MCF 10A (cell line): ENCODE data around the gene KCNQ5. TPM values are rescaled to one million over a fixed set of nuclear protein-coding genes. Genes with fewer than 3 reads are reported as not detected.

Source experiments
- BruUV-seq: library from RNA; stranded (reverse); fragments of 400-500 nt; replicated peaks from 2 replicates; lab custom pipeline; 2021; lab: Mats Ljungman, UMichigan
- CTCF ChIA-PET: fragments of 300-600 bp; sonication (Branson Sonifier 250); formaldehyde crosslinking; extraction: SDS; loops from one replicate; lab custom pipeline; 2021; ENCODE audit warnings: antibody characterized with exemption, inconsistent platforms; lab: Yijun Ruan, JAX
- POLR2A ChIA-PET: fragments of 300-600, 350-650 bp; sonication (Branson Sonifier 250); formaldehyde crosslinking; extraction: SDS; loops from one replicate; lab custom pipeline; 2020; ENCODE audit warnings: antibody characterized with exemption, inconsistent platforms; lab: Yijun Ruan, JAX
- DNase-seq: peaks from one replicate; pipeline ENCODE4 v3.0.0-alpha.2; 2018; ENCODE audit not compliant: unreplicated experiment
- H3K27ac Mint-ChIP-seq: one replicate; pipeline ENCODE4 v1.8.0; 2022; ENCODE audit warnings: mild to moderate bottlenecking, low read depth, mixed read lengths; ENCODE audit not compliant: unreplicated experiment
- H3K27me3 Mint-ChIP-seq: one replicate; pipeline ENCODE4 v1.8.0; 2022; ENCODE audit warnings: mixed read lengths; ENCODE audit not compliant: insufficient read depth, unreplicated experiment
- H3K36me3 Mint-ChIP-seq: one replicate; pipeline ENCODE4 v1.8.0; 2022; ENCODE audit warnings: mild to moderate bottlenecking, moderate library complexity, mixed read lengths; ENCODE audit not compliant: insufficient read depth, unreplicated experiment
- H3K4me1 Mint-ChIP-seq: one replicate; pipeline ENCODE4 v1.8.0; 2022; ENCODE audit warnings: mixed read lengths; ENCODE audit not compliant: insufficient read depth, unreplicated experiment
- H3K4me3 Mint-ChIP-seq: one replicate; pipeline ENCODE4 v1.8.0; 2022; ENCODE audit warnings: mild to moderate bottlenecking, moderate library complexity, mixed read lengths; ENCODE audit not compliant: unreplicated experiment
- H3K9me3 Mint-ChIP-seq: one replicate; pipeline ENCODE4 v1.8.0; 2022; ENCODE audit warnings: mixed read lengths; ENCODE audit not compliant: unreplicated experiment
- intact Hi-C: fragments of 100-400 bp; cut with micrococcal nuclease; formaldehyde crosslinking; loops from 2 replicates; pipeline ENCODE4 v1.14.1; 2022
- total RNA-seq: library from RNA; stranded (reverse); gene quantifications from 2 replicates; pipeline ENCODE4 v1.2.3, GENCODE V29; 2022
- TF ChIP-seq, protein P1 (sequence below): fragments of 200-600 bp; IDR thresholded peaks from one replicate; pipeline ENCODE4 v1.8.0; 2022; ENCODE audit warnings: antibody characterized with exemption, mild to moderate bottlenecking; ENCODE audit not compliant: unreplicated experiment

The KCNQ5 gene
- total RNA-seq, 1 experiment from 2014 or later = 10.3 TPM

GRCh38 chr6:73042892-73043291, 421.0 kb downstream of the KCNQ5 start:
- peak; percentile 7 for DNase-seq
- CTCF ChIA-PET = interaction anchor here (0.6 kb wide), 1 partner anchor 9 kb away, joined by 3 read pairs; no protein-coding TSS in a partner anchor
- no peaks in the 10 kb centered on the region for H3K27me3 Mint-ChIP-seq
- BruUV-seq = no TSS peak
- H3K4me3 Mint-ChIP-seq = no peak overlapping the region
- H3K4me1 Mint-ChIP-seq = peaks cover 8% of the 10 kb centered on the region
- POLR2A ChIA-PET = interaction anchor here (0.6 to 1.5 kb wide), 2 partner anchors 11 to 31 kb away, joined by 3 to 6 read pairs; no protein-coding TSS in a partner anchor
- H3K9me3 Mint-ChIP-seq = peaks cover 9% of the 10 kb centered on the region
- TF ChIP-seq, protein P1, sequence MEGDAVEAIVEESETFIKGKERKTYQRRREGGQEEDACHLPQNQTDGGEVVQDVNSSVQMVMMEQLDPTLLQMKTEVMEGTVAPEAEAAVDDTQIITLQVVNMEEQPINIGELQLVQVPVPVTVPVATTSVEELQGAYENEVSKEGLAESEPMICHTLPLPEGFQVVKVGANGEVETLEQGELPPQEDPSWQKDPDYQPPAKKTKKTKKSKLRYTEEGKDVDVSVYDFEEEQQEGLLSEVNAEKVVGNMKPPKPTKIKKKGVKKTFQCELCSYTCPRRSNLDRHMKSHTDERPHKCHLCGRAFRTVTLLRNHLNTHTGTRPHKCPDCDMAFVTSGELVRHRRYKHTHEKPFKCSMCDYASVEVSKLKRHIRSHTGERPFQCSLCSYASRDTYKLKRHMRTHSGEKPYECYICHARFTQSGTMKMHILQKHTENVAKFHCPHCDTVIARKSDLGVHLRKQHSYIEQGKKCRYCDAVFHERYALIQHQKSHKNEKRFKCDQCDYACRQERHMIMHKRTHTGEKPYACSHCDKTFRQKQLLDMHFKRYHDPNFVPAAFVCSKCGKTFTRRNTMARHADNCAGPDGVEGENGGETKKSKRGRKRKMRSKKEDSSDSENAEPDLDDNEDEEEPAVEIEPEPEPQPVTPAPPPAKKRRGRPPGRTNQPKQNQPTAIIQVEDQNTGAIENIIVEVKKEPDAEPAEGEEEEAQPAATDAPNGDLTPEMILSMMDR = no peak
- intact Hi-C loops = no loop called here
- no peak overlapping the region for H3K27ac Mint-ChIP-seq
- H3K36me3 Mint-ChIP-seq = no peaks in the 10 kb centered on the region

DNA sequence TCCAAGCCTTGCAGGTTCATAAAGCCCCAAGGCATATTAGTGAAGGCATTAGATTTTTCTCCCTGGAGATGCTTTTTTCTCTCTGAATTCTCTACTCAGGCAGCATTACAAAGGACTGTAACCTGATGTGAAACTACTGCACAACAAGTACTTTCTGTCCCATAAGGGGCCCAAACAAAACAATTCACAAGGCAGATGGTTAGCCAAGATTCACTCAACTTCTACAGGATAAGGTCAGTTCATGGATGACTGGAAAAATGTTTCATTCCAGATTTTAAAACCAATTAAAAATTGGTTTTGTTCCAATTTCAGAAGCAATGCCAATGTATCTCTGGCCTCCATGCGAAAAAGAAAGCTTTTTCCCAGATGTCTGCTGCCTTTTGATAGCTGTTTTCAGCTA, 421.6 kb downstream of the KCNQ5 start:
- Mint-ChIP-seq H3K9me3 (peaks cover 9% of the 10 kb centered on the region), H3K27me3 (no peaks in the 10 kb centered on the region), H3K4me1 (peaks cover 8% of the 10 kb centered on the region), H3K4me3 (no peak overlapping the region), H3K27ac (no peak overlapping the region), H3K36me3 (no peaks in the 10 kb centered on the region)
- ChIA-PET CTCF (interaction anchor here (0.5 kb wide), 1 partner anchor 669 kb away, joined by 3 read pairs; no protein-coding TSS in a partner anchor), POLR2A (interaction anchor here (0.7 to 1.5 kb wide), 2 partner anchors 12 to 402 kb away, joined by 3 to 6 read pairs; no protein-coding TSS in a partner anchor)
- no peak for DNase-seq
- intact Hi-C loops = no loop called here
- no TSS peak for BruUV-seq
- TF ChIP-seq, protein P1 = no peak

DNA sequence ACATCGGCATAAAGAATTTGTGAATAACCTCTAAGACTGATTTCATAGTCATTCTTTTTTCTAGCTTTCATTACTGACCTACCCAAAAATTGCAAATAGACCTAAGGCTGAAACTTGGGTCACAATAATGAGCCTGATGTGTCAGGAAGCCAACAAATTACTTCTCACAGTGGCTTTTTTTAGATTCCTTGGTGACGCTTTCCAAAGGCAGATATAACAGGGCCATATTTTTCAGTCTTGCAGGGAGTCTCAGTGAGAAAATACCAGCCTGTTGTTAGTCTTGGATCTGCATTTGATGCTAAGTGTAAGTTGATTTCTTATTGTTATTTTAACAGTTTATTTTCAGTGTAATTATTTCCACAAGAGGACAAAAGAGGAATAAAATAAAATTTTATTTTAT, 423.7 kb downstream of the KCNQ5 start:
- POLR2A ChIA-PET = no interaction called here
- BruUV-seq = no TSS peak

GRCh38 chr6:73047801-73048200, 425.9 kb downstream of the KCNQ5 start:
- POLR2A ChIA-PET = no interaction called here
- H3K27me3 Mint-ChIP-seq = no peaks in the 10 kb centered on the region
- no peak overlapping the region for H3K27ac Mint-ChIP-seq
- no peak overlapping the region for H3K4me3 Mint-ChIP-seq
- no peak for DNase-seq
- CTCF ChIA-PET = no interaction called here
- no peaks in the 10 kb centered on the region for H3K9me3 Mint-ChIP-seq
- no peaks in the 10 kb centered on the region for H3K36me3 Mint-ChIP-seq
- intact Hi-C loops = no loop called here
- H3K4me1 Mint-ChIP-seq = peaks cover 13% of the 10 kb centered on the region
- TF ChIP-seq, protein P1 = no peak
- BruUV-seq = no TSS peak

More for the DNA sequence above, 423.7 kb downstream of the KCNQ5 start:
- TF ChIP-seq, protein P1 = no peak
- DNase-seq = no peak
- Mint-ChIP-seq H3K4me3 (no peak overlapping the region), H3K36me3 (no peaks in the 10 kb centered on the region), H3K27me3 (no peaks in the 10 kb centered on the region), H3K27ac (no peak overlapping the region), H3K9me3 (no peaks in the 10 kb centered on the region), H3K4me1 (peaks cover 14% of the 10 kb centered on the region)
- intact Hi-C loops = no loop called here
- CTCF ChIA-PET = no interaction called here
